HG02870 (cell line): Measurements from ENCODE around the gene ZC3H13.

Experiments used
- ATAC-seq: cut with Tn5 transposase; IDR thresholded peaks from one replicate; pipeline ENCODE4 v1.9.1; 2021; ENCODE audit warnings: mild to moderate bottlenecking, moderate library complexity; ENCODE audit not compliant: unreplicated experiment

Gene ZC3H13

DNA sequence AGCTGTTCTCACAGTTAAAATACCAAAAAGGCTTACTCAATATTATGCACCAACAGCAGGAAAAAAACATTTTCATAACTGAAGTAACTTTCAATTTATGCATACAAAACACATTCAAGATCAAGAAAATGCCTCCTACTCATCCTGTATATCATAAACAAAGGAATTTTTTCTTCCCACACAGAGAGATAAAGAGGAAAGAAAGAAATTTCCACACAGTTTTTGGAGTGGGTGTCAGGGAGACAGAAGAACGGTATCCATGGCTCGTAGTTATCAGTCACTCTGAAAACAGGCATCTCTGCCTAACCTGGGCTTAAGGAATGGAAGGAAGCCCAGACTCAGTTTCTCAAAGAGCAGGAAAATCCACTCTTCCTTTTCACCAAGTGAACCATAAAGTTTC is 108.6 kb downstream of the ZC3H13 start:
- no peak for ATAC-seq

- no peak for ATAC-seq
Measured at GRCh38 chr13:45943120-45943519, 109.4 kb downstream of the ZC3H13 start.

- no peak for ATAC-seq
Measured at GRCh38 chr13:45941261-45941660, 111.3 kb downstream of the ZC3H13 start.

DNA sequence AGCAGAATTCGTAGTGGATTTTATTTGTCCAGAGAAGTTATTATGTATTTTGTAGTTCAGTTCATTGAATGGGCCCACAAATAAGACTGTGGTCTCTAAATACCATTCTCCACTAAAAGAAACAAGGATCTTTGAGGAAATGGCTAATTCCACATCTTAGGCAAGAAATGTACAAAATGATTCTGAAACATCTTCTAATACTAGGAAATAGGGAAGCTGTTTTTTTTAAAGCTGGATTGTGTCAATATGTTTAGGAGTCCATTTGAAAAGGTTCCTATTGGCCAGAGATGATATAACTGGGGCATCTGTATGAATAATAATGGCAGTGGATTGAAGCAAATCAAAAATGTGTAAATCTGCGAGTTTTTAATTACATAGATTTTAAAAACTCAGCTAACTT is 112.5 kb downstream of the ZC3H13 start:
- no peak for ATAC-seq

GRCh38 chr13:45936621-45937020 is 115.9 kb downstream of the ZC3H13 start:
- no peak for ATAC-seq

GRCh38 chr13:45934283-45934682 is 118.3 kb downstream of the ZC3H13 start:
- ATAC-seq, result no peak

GRCh38 chr13:45933203-45933908 is 119.2 kb downstream of the ZC3H13 start:
- no peak for ATAC-seq

DNA sequence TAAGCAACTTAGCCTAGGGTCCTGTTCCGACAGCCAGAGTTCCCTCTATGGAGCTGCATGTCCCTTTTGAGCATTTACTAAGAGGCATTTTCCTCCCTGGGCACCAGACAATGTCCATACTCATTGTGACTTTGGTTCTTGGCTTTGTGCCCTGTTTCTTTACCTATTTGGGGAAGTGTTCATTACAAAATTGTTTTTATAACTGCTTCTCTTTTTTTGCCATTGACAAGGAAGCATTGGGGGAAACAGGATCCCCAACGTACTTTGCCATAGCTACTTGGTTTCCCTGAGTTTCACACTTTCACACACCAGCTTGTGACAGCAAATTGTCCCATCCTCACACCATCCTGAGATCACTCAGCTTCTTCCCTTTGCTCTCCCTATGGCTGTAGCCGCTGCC is 119.9 kb downstream of the ZC3H13 start:
- no peak for ATAC-seq

DNA sequence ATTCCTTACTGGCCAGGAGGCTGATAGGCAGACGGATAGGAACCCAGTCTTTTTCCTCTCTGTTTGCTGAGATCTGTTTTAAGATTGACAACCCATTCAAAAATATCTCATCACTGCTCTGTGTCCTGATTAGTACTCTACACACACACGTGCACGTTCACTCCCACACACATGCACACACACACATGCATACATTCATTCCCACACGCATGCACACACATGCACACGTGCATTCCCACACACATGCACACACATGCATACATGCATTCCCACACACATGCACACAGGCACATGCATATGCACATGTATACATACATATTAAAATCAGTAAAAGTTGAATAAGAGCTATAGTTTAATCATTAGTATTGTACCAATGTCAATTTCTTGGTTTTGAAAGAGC is 120.4 kb downstream of the ZC3H13 start:
- ATAC-seq, result no peak

DNA sequence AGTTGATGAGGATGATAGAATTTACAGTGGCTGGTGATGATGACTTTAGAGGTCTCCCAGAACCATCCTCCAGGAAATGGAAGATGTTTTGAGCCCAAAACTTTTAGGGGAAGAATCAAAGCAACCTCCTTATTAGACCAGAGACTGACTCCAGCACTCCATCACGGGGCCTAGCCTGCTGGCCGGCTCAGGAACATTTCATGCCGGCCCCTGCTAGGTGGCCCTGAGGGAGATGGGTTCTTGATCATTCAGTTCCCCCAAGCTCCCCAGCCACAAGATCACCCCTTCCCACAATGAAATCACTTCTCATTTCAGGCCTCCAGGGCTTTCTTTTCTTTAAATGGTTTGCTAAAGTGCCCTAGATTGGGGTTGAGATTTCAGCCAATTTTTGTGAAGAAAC is 121.3 kb downstream of the ZC3H13 start:
- ATAC-seq, result no peak

- ATAC-seq, result no peak
Measured at GRCh38 chr13:45930177-45930576, 122.4 kb downstream of the ZC3H13 start.

GRCh38 chr13:45928843-45929242 is 123.7 kb downstream of the ZC3H13 start:
- ATAC-seq, result no peak

- no peak for ATAC-seq
Measured at GRCh38 chr13:45928176-45928575, 124.4 kb downstream of the ZC3H13 start.

- no peak for ATAC-seq
Measured at GRCh38 chr13:45926741-45927140, 125.8 kb downstream of the ZC3H13 start.

DNA sequence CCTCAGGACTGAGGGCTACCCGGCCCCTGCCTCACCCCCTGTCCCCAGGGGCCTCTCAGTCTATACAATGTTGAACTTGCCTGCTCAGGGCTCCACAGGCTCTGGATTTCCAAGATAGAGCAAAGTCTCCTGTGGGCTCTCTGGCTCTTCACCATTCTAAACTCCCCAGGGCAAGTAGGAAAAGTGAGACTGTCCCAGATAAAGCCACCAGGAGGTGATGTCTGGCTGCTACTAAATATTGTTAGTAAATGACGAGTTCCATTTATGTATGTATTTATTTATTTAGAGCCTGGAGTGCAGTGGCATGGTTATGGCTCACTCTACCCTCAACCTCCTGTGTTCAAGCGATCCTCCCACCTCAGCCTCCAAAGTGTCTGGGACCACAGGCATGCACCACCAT is 127.4 kb downstream of the ZC3H13 start:
- no peak for ATAC-seq

GRCh38 chr13:45921162-45921736 is 131.3 kb downstream of the ZC3H13 start:
- no peak for ATAC-seq

GRCh38 chr13:45918597-45918996 is 133.9 kb downstream of the ZC3H13 start:
- no peak for ATAC-seq

DNA sequence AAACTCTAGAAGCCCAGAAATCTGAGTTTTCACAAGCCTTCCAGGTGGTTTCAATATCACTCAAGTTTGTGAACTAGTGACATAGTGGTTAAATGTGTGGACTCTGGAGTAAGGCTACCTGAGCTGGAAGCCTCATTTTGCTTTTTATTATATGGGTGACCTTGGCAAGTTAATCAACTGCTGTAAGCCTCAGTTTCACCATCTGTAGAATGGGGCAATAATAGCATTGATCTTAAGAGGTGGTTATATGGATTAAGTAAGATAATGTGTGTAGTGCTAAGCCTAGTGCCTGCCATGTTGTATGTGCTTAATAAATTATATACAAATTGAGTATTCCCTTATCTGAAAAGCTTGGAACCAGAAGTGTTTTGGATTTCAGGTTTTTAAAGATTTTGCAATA is 135.5 kb downstream of the ZC3H13 start:
- no peak for ATAC-seq

- ATAC-seq, result no peak
Measured at GRCh38 chr13:45915686-45916439, 136.7 kb downstream of the ZC3H13 start.

DNA sequence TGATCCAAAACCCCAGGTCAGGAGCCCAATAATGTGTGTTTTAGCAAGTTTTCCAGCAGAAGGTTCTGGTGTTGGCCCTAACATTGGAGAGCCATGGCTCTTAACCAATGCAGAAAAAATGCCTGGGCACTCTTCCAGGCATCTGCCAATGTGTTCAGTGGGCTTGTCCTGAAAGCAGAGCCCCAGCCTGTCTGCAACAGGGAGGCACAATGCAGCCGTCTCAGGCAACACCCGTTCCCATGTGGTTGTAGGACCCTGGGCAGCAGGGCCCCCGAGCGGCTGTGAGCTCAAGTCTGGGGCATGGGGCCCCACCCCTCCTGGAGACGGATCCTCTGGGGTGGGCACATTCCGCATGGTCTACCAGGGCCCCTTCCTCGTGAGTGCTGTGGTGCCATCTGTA is 142.9 kb downstream of the ZC3H13 start:
- no peak for ATAC-seq

DNA sequence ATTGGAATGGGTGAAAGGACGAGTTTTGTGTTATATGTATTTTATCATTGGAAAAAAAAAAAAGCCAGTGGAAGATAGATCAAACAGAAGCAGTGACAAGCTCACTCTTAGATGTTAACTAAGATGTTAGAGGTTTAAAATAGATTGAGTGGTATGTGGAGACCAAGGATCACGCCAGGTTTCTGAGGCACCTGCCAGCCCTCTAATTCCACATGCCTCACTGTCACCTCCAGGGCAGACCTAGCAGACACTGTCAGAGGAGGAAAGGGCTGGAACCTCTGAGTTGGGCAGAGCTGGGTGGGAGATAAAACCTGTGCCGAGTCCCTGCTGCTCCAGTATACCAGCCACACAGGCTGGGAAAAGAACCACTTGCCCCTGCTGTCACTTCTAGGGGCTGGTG is 143.5 kb downstream of the ZC3H13 start:
- no peak for ATAC-seq

DNA sequence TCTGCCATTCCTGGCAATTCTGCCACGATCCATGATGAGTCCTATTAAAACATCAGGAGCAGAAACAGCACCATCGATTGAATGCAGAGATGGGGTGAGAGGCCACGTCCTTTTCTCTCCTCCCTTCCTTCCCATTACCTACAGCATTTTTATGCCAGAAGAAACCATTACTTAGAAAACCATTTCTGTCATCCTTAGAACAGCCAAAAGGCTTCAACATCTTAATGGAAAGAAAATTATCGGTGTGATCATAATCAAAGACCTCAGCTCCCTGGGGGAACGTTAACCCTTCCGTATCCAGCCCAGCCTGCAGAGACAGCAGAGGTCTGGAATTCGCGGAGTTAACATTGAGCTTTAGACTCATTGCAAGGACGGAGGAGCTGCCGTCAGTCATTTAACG is 145.0 kb downstream of the ZC3H13 start:
- ATAC-seq, result no peak
